Ramos (cell line): ENCODE results near the gene PTDSS2.
"Not testable (repeated sequence)": the region's sequence is repeated elsewhere in the genome, so short reads cannot be mapped to it uniquely, and the experiment has no call there.

Experiments used
- in situ Hi-C: fragments of 300-500 bp; cut with MboI; formaldehyde crosslinking; loops from one replicate; pipeline ENCODE4 v1.14.3; 2022; ENCODE audit warnings: low sequenced_read_pairs; ENCODE audit not compliant: unreplicated experiment

Gene PTDSS2

GRCh38 chr11:413120-414081 is 36.7 kb upstream of the PTDSS2 start:
- in situ Hi-C loops = no loop called here

- in situ Hi-C loops = no loop called here
Measured at GRCh38 chr11:414318-414857, 35.7 kb upstream of the PTDSS2 start.

GRCh38 chr11:415640-416041 is 34.4 kb upstream of the PTDSS2 start:
- in situ Hi-C loops = no loop called here

- in situ Hi-C loops = no loop called here
Measured at GRCh38 chr11:416051-416756, 33.9 kb upstream of the PTDSS2 start.

- in situ Hi-C loops = no loop called here
Measured at GRCh38 chr11:416757-417621, 33.1 kb upstream of the PTDSS2 start.

GRCh38 chr11:417652-418342 is 32.3 kb upstream of the PTDSS2 start:
- in situ Hi-C loops = no loop called here

GRCh38 chr11:418343-419247 is 31.5 kb upstream of the PTDSS2 start:
- in situ Hi-C loops = no loop called here

GRCh38 chr11:419248-420005 is 30.7 kb upstream of the PTDSS2 start:
- in situ Hi-C loops = no loop called here

- in situ Hi-C loops = no loop called here
Measured at GRCh38 chr11:420054-420910, 29.8 kb upstream of the PTDSS2 start.

- in situ Hi-C loops = no loop called here
Measured at GRCh38 chr11:420911-421321, 29.2 kb upstream of the PTDSS2 start.

- in situ Hi-C loops = no loop called here
Measured at GRCh38 chr11:422249-422656, 27.8 kb upstream of the PTDSS2 start.

- in situ Hi-C loops = no loop called here
Measured at GRCh38 chr11:424232-424631, 25.8 kb upstream of the PTDSS2 start.

- in situ Hi-C loops = not testable (repeated sequence)
Measured at GRCh38 chr11:424766-425165, 25.3 kb upstream of the PTDSS2 start.

- in situ Hi-C loops = no loop called here
Measured at GRCh38 chr11:425301-425700, 24.8 kb upstream of the PTDSS2 start.

GRCh38 chr11:426851-427250 is 23.2 kb upstream of the PTDSS2 start:
- in situ Hi-C loops = no loop called here

- in situ Hi-C loops = no loop called here
Measured at GRCh38 chr11:428295-428694, 21.8 kb upstream of the PTDSS2 start.

- in situ Hi-C loops = no loop called here
Measured at GRCh38 chr11:429391-429790, 20.7 kb upstream of the PTDSS2 start.
